ENCODE results near the gene UEVLD.

UEVLD gene

DNA sequence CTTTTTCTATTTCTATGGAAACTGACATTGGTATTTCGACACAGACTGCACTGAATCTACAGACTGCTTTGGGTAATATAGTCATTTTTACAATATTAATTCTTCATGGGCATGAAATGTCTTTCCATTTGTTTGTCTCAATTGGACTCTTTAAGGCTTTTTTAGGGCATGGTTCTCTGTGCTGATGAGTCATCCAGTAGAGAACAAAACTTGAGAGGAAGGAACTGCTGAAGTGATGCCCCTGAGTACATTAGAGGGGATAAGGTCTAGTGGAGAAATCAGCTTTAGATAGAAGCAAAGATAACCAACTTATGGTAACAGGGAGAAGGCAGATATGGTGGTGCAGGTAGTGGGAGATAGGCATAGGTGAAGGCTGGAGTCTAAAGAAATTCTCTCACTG lies 86.9 kb downstream of the UEVLD start:
- Histone ChIP-seq H3K9me3 (ENCODE audit: insufficient read depth, low read length) (no peaks in the 10 kb centered on the region), H3K27me3 (ENCODE audit: low read depth, low read length) (no peaks in the 10 kb centered on the region), H3K79me2 (ENCODE audit: low read length) (no peaks in the 10 kb centered on the region), H3K27ac (ENCODE audit: low read length) (no peak overlapping the region), H2AFZ (ENCODE audit: low read depth, low read length) (no peak overlapping the region), H3K4me3 (ENCODE audit: low read length) (no peak overlapping the region), H3K9ac (ENCODE audit: low read length) (no peak overlapping the region), H3K4me2 (ENCODE audit: low read length) (no peak overlapping the region), H3K36me3 (replicated peaks; ENCODE audit: low read depth, low read length) (peaks cover 30% of the 10 kb centered on the region), H3K4me1 (ENCODE audit: low read length) (no peaks in the 10 kb centered on the region), H4K20me1 (ENCODE audit: insufficient read depth, low read length) (no peaks in the 10 kb centered on the region)
- no peak for TF ChIP-seq EZH2phosphoT487 (IDR thresholded peaks at IDR 0.05; ENCODE audit: low read depth)
- TF ChIP-seq, protein P1, sequence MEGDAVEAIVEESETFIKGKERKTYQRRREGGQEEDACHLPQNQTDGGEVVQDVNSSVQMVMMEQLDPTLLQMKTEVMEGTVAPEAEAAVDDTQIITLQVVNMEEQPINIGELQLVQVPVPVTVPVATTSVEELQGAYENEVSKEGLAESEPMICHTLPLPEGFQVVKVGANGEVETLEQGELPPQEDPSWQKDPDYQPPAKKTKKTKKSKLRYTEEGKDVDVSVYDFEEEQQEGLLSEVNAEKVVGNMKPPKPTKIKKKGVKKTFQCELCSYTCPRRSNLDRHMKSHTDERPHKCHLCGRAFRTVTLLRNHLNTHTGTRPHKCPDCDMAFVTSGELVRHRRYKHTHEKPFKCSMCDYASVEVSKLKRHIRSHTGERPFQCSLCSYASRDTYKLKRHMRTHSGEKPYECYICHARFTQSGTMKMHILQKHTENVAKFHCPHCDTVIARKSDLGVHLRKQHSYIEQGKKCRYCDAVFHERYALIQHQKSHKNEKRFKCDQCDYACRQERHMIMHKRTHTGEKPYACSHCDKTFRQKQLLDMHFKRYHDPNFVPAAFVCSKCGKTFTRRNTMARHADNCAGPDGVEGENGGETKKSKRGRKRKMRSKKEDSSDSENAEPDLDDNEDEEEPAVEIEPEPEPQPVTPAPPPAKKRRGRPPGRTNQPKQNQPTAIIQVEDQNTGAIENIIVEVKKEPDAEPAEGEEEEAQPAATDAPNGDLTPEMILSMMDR (IDR thresholded peaks at IDR 0.05; ENCODE audit: low read depth, low read length), result no peak

DNA sequence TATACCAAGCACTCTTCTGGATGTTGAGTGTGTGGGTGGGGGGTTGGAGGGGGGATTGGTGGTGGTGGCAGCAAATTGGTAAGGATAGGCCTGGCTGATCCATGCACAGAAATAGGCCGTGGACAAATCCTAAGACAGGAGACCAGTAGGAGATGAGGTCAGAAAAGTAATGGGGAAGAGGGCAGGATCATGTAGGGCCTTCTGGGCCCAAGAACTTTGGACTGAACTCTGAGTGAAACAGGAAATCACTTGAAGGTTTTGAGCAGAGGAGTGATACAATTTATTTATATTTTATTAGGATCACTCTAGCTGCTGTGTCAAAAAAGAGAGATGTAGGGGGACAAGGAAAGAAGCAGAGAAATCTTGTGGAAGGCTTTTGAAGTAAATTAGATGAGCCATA lies 90.5 kb downstream of the UEVLD start:
- no peak overlapping the region for H3K27ac ChIP-seq (ENCODE audit: low read length)
- H2AFZ ChIP-seq (ENCODE audit: low read depth, low read length), result no peak overlapping the region
- no peaks in the 10 kb centered on the region for H4K20me1 ChIP-seq (ENCODE audit: insufficient read depth, low read length)
- TF ChIP-seq, protein P1 (IDR thresholded peaks at IDR 0.05; ENCODE audit: low read depth, low read length), result no peak
- no peak for TF ChIP-seq EZH2phosphoT487 (IDR thresholded peaks at IDR 0.05; ENCODE audit: low read depth)
- H3K4me3 ChIP-seq (ENCODE audit: low read length), result no peak overlapping the region
- H3K79me2 ChIP-seq (ENCODE audit: low read length), result no peaks in the 10 kb centered on the region
- peaks cover 16% of the 10 kb centered on the region for H3K4me1 ChIP-seq (ENCODE audit: low read length)
- H3K4me2 ChIP-seq (ENCODE audit: low read length), result no peak overlapping the region
- no peaks in the 10 kb centered on the region for H3K27me3 ChIP-seq (ENCODE audit: low read depth, low read length)
- no peak overlapping the region for H3K9ac ChIP-seq (ENCODE audit: low read length)
- H3K9me3 ChIP-seq (ENCODE audit: insufficient read depth, low read length), result no peaks in the 10 kb centered on the region
- H3K36me3 ChIP-seq (replicated peaks; ENCODE audit: low read depth, low read length), result peaks cover 32% of the 10 kb centered on the region

DNA sequence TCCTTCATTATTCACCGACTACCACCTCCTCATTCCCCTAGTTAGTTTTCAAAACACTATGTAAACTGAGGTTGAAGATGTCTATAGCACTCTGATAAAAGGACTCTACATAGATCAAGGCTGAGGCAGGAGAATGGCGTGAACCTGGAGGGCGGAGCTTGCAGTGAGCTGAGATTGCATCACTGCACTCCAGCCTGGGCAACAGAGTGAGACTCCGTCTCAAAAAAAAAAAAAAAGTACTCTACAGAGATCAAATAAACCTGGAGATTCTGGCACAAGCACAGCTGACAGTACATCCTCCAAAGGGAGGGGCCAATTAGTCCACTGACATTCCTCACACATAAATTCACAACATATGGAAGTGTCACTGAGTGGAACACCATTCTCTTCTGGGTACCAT lies 92.8 kb downstream of the UEVLD start:
- Histone ChIP-seq H3K79me2 (ENCODE audit: low read length) (no peaks in the 10 kb centered on the region), H3K27ac (ENCODE audit: low read length) (no peak overlapping the region), H4K20me1 (ENCODE audit: insufficient read depth, low read length) (no peaks in the 10 kb centered on the region), H3K4me3 (ENCODE audit: low read length) (no peak overlapping the region), H3K9me3 (ENCODE audit: insufficient read depth, low read length) (no peaks in the 10 kb centered on the region), H3K4me1 (ENCODE audit: low read length) (peaks cover 19% of the 10 kb centered on the region), H3K9ac (ENCODE audit: low read length) (no peak overlapping the region), H2AFZ (ENCODE audit: low read depth, low read length) (no peak overlapping the region), H3K4me2 (ENCODE audit: low read length) (peak overlapping the region; percentile 35; the same call in 1 of the 2 replicates), H3K27me3 (ENCODE audit: low read depth, low read length) (no peaks in the 10 kb centered on the region), H3K36me3 (replicated peaks; ENCODE audit: low read depth, low read length) (peaks cover 20% of the 10 kb centered on the region)
- TF ChIP-seq, protein P1 (IDR thresholded peaks at IDR 0.05; ENCODE audit: low read depth, low read length), result no peak

DNA sequence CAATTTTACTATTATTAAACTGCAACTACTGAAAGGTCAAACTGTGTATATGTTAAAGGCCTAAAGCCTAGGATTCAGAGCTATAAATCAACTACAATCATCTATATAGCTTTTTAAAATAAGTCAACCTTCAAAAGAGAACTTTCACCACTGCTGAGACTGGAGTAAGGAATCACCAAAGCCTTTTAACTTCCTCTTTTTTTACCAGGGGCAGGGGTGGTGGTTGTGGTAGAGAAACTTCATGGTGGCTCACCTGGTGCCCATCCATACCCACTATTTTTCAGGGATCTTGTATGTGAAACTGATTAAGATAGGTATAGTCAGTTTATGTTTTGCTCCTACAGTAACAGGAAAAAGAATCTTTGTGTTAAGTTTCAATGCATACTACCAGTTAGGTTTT lies 93.3 kb downstream of the UEVLD start:
- H3K79me2 ChIP-seq (ENCODE audit: low read length), result no peaks in the 10 kb centered on the region
- H4K20me1 ChIP-seq (ENCODE audit: insufficient read depth, low read length), result no peaks in the 10 kb centered on the region
- no peak overlapping the region; the same call in 1 of the 2 replicates for H3K4me3 ChIP-seq (ENCODE audit: low read length)
- peak overlapping the region; percentile 16; the same call in 1 of the 2 replicates for H3K27ac ChIP-seq (ENCODE audit: low read length)
- peaks cover 21% of the 10 kb centered on the region for H3K36me3 ChIP-seq (replicated peaks; ENCODE audit: low read depth, low read length)
- no peak overlapping the region for H3K9ac ChIP-seq (ENCODE audit: low read length)
- H3K9me3 ChIP-seq (ENCODE audit: insufficient read depth, low read length), result no peaks in the 10 kb centered on the region
- H3K27me3 ChIP-seq (ENCODE audit: low read depth, low read length), result no peaks in the 10 kb centered on the region
- H3K4me1 ChIP-seq (ENCODE audit: low read length), result peaks cover 19% of the 10 kb centered on the region
- peak overlapping the region; percentile 35; the same call in 1 of the 2 replicates for H3K4me2 ChIP-seq (ENCODE audit: low read length)
- no peak for TF ChIP-seq EZH2phosphoT487 (IDR thresholded peaks at IDR 0.05; ENCODE audit: low read depth)
- TF ChIP-seq, protein P1 (IDR thresholded peaks at IDR 0.05; ENCODE audit: low read depth, low read length), result no peak
- no peak overlapping the region for H2AFZ ChIP-seq (ENCODE audit: low read depth, low read length)
